Mesothelial cell of epicardium (in vitro differentiated cells): ENCODE data around the gene FFAR1. TPM values are rescaled to one million over a fixed set of nuclear protein-coding genes. Genes with fewer than 3 reads are reported as not detected.

Source experiments
- DNase-seq, 2 experiments: peaks; one replicate each; pipeline ENCODE4 v3.0.0; 2021; ENCODE audit warnings: low spot score in 2 of 2; ENCODE audit not compliant: unreplicated experiment in 2 of 2
- H3K27ac Mint-ChIP-seq: 2 replicates; pipeline ENCODE4 v1.8.0; 2021; ENCODE audit warnings: mixed read lengths
- H3K27me3 Mint-ChIP-seq: 2 replicates; pipeline ENCODE4 v1.8.0; 2021; ENCODE audit warnings: low read depth, mixed read lengths
- H3K36me3 Mint-ChIP-seq: 2 replicates; pipeline ENCODE4 v1.8.0; 2021; ENCODE audit warnings: mixed read lengths
- H3K4me1 Mint-ChIP-seq: 2 replicates; pipeline ENCODE4 v1.8.0; 2021; ENCODE audit warnings: mixed read lengths
- H3K4me3 Mint-ChIP-seq: 2 replicates; pipeline ENCODE4 v1.8.0; 2021; ENCODE audit warnings: mild to moderate bottlenecking, moderate library complexity, mixed read lengths
- H3K9me3 Mint-ChIP-seq: 2 replicates; pipeline ENCODE4 v1.8.0; 2021; ENCODE audit warnings: mixed read lengths
- CTCF ChIP-seq: fragments of 200-600 bp; sonication (generic); IDR thresholded peaks from one replicate; pipeline ENCODE4 v1.5.0; 2021; ENCODE audit warnings: antibody characterized with exemption; ENCODE audit not compliant: unreplicated experiment
- microRNA-seq: library from miRNA; unstranded; fragments of <30 nt; microRNA quantifications from one replicate; pipeline ENCODE4 v1.2.0, GENCODE V29; 2021; ENCODE audit warnings: inconsistent platforms, mixed read lengths
- total RNA-seq: library from RNA; stranded (reverse); gene quantifications from 3 replicates; pipeline ENCODE4 v1.2.1, GENCODE V29; 2021

Gene FFAR1
- total RNA-seq, 1 donor from 2014 or later = 0.96 TPM

GRCh38 chr19:35395382-35396199 is 47.9 kb downstream of the FFAR1 start:
- Mint-ChIP-seq H3K36me3 (no peaks in the 10 kb centered on the region), H3K4me1 (peaks cover 8% of the 10 kb centered on the region), H3K4me3 (no peak overlapping the region), H3K27ac (no peak overlapping the region), H3K27me3 (peaks cover 4% of the 10 kb centered on the region), H3K9me3 (no peaks in the 10 kb centered on the region)
- TF ChIP-seq CTCF = no peak
- DNase-seq = no peak

- no peak for DNase-seq
- Mint-ChIP-seq H3K4me1 (peaks cover 5% of the 10 kb centered on the region), H3K9me3 (no peaks in the 10 kb centered on the region), H3K4me3 (no peak overlapping the region), H3K27ac (no peak overlapping the region), H3K36me3 (no peaks in the 10 kb centered on the region), H3K27me3 (peaks cover 2% of the 10 kb centered on the region)
- no peak for TF ChIP-seq CTCF
Observed at GRCh38 chr19:35396240-35396885, 48.7 kb downstream of the FFAR1 start.

GRCh38 chr19:35397064-35397463 is 49.4 kb downstream of the FFAR1 start:
- no peak for TF ChIP-seq CTCF
- H3K4me1 Mint-ChIP-seq = peaks cover 5% of the 10 kb centered on the region
- H3K36me3 Mint-ChIP-seq = no peaks in the 10 kb centered on the region
- peaks cover 1% of the 10 kb centered on the region for H3K27me3 Mint-ChIP-seq
- H3K9me3 Mint-ChIP-seq = no peaks in the 10 kb centered on the region
- no peak overlapping the region for H3K27ac Mint-ChIP-seq
- no peak overlapping the region for H3K4me3 Mint-ChIP-seq
- DNase-seq = no peak

Small RNAs within 50 kb of the gene (microRNA-seq; reads per million reads assigned to microRNA genes)
- 2.1 reads per million for gene MIR5196

Other genes with a start within 250 kb of the FFAR1 start
- 5.5 to 8.3 TPM (median 6.6 TPM) in 3 replicates for gene FXYD3, start 232.1 kb upstream of the FFAR1 start, total RNA-seq
- 1.1 to 2.0 TPM (median 1.4 TPM) in 3 replicates for gene LGI4, start 212.8 kb upstream of the FFAR1 start, total RNA-seq
- 2.8 to 4.3 TPM (median 3.6 TPM) in 3 replicates for gene FXYD1, start 209.1 kb upstream of the FFAR1 start, total RNA-seq
- 0.41 to 1.3 TPM (median 0.69 TPM) in 3 replicates for gene FXYD7, start 204.6 kb upstream of the FFAR1 start, total RNA-seq
- gene FXYD5, start 193.2 kb upstream of the FFAR1 start, total RNA-seq = 23.1 to 27.0 TPM (median 24.7 TPM) in 3 replicates
- not detected in 3 replicates for gene FAM187B, start 119.2 kb upstream of the FFAR1 start, total RNA-seq
- 48.9 to 54.7 TPM (median 51.9 TPM) in 3 replicates for gene LSR, start 98.9 kb upstream of the FFAR1 start, total RNA-seq
- gene USF2, start 78.9 kb upstream of the FFAR1 start, total RNA-seq = 135 to 154 TPM (median 137 TPM) in 3 replicates
- 1.2 to 1.6 TPM (median 1.4 TPM) in 3 replicates for gene HAMP, start 65.4 kb upstream of the FFAR1 start, total RNA-seq
- 19.2 to 26.1 TPM (median 22.7 TPM) in 3 replicates for gene MAG, start 55.7 kb upstream of the FFAR1 start, total RNA-seq
- gene CD22, start 18.7 kb upstream of the FFAR1 start, total RNA-seq = 54.6 to 59.9 TPM (median 56.3 TPM) in 3 replicates
- gene FFAR3, start 10.6 kb downstream of the FFAR1 start, total RNA-seq = 0.27 to 0.31 TPM in 2 of 3 replicates, not detected in the other
- not detected in 3 replicates for gene GPR42, start 23.2 kb downstream of the FFAR1 start, total RNA-seq
- gene FFAR2, start 100.4 kb downstream of the FFAR1 start, total RNA-seq = not detected in 3 replicates
- 1.9 to 3.3 TPM (median 2.5 TPM) in 3 replicates for gene KRTDAP, start 142.6 kb downstream of the FFAR1 start, total RNA-seq
- 161 to 172 TPM (median 171 TPM) in 3 replicates for gene DMKN, start 165.7 kb downstream of the FFAR1 start, total RNA-seq
- gene SBSN, start 180.4 kb downstream of the FFAR1 start, total RNA-seq = 0.32 to 0.49 TPM (median 0.47 TPM) in 3 replicates
- not detected in 3 replicates for gene GAPDHS, start 185.6 kb downstream of the FFAR1 start, total RNA-seq
- gene TMEM147, start 197.7 kb downstream of the FFAR1 start, total RNA-seq = 82.2 to 82.7 TPM (median 82.3 TPM) in 3 replicates
- gene ATP4A, start 215.8 kb downstream of the FFAR1 start, total RNA-seq = 0.11 to 0.22 TPM (median 0.16 TPM) in 3 replicates
- gene PMIS2, start 238.3 kb downstream of the FFAR1 start, total RNA-seq = not detected in 3 replicates